ENCODE data around the gene SHCBP1. TPM values are rescaled to one million over a fixed set of nuclear protein-coding genes. Genes with fewer than 3 reads are reported as not detected.

SHCBP1 gene
- total and polyA plus RNA-seq, 2 of the 13 experiments (the other 11 are each of a cell fraction or from before 2014, with no cell fraction given) = 15.7 to 33.0 TPM

DNA sequence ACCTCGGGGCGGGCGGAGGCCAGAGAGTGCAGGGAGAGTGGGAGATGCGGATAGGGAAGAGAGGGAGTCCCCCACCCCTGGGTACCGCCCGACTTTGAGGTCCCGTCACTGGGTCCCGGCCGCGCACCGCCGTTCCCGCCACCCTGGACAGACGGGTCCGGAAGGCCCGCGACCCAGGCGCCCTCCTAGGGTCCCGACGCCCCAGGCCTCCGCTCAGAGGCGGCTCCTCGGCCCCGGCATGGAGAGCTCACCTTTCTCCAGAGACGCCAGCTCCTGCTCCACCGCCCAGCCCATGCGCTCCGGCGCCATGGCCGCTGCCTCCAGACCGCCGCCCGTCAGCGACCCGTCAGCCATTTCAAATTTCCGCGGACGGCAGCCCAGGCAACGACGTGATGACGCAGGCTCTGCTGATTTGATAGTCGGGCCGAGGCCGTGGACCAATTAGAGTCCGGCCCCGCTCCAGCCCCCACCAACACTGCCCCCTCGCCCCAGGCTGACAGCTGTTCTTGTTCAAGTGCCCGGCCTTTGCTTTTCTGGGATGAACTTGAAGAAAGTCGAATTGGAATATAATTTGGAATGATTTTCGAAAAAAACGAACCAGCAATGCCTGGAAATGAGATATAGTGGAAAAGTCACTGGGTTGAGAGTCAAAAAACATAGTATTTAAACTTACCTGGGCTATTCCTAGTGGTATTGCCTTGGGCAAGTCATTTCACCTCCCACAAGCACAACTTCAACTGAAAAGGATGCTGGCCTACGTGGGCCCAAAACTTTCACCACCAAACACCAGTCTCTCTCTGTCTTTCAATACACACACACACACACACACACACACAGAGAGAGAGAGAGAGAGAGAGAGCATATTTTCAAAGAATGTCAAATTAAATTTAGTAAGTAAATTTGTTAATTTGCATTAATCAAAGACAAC is at the start of gene SHCBP1 (continued):
- TF ChIP-seq, protein P1, sequence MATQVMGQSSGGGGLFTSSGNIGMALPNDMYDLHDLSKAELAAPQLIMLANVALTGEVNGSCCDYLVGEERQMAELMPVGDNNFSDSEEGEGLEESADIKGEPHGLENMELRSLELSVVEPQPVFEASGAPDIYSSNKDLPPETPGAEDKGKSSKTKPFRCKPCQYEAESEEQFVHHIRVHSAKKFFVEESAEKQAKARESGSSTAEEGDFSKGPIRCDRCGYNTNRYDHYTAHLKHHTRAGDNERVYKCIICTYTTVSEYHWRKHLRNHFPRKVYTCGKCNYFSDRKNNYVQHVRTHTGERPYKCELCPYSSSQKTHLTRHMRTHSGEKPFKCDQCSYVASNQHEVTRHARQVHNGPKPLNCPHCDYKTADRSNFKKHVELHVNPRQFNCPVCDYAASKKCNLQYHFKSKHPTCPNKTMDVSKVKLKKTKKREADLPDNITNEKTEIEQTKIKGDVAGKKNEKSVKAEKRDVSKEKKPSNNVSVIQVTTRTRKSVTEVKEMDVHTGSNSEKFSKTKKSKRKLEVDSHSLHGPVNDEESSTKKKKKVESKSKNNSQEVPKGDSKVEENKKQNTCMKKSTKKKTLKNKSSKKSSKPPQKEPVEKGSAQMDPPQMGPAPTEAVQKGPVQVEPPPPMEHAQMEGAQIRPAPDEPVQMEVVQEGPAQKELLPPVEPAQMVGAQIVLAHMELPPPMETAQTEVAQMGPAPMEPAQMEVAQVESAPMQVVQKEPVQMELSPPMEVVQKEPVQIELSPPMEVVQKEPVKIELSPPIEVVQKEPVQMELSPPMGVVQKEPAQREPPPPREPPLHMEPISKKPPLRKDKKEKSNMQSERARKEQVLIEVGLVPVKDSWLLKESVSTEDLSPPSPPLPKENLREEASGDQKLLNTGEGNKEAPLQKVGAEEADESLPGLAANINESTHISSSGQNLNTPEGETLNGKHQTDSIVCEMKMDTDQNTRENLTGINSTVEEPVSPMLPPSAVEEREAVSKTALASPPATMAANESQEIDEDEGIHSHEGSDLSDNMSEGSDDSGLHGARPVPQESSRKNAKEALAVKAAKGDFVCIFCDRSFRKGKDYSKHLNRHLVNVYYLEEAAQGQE (IDR thresholded peaks at IDR 0.05; ENCODE audit: borderline replicate concordance in 1 of 2, low read depth in 1 of 2, low read length in 2 of 2) = no peak
- TF ChIP-seq HNRNPLL (IDR thresholded peaks at IDR 0.05; ENCODE audit: low read depth, low read length, poor library complexity, severe bottlenecking) = peak; percentile 57
- TF ChIP-seq, protein P2, sequence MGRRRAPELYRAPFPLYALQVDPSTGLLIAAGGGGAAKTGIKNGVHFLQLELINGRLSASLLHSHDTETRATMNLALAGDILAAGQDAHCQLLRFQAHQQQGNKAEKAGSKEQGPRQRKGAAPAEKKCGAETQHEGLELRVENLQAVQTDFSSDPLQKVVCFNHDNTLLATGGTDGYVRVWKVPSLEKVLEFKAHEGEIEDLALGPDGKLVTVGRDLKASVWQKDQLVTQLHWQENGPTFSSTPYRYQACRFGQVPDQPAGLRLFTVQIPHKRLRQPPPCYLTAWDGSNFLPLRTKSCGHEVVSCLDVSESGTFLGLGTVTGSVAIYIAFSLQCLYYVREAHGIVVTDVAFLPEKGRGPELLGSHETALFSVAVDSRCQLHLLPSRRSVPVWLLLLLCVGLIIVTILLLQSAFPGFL (CRISPR knock-in tag; IDR thresholded peaks at IDR 0.05) = no peak
- TF ChIP-seq SMYD3 (CRISPR knock-in tag; IDR thresholded peaks at IDR 0.05) = peak; percentile 75; the same call in 1 of the 2 replicates
- no peak for TF ChIP-seq DPF2 (CRISPR knock-in tag; IDR thresholded peaks at IDR 0.05; ENCODE audit: borderline replicate concordance, low read depth)
- TF ChIP-seq ZNF589 (CRISPR knock-in tag; conservative IDR thresholded peaks at IDR 0.05) = peak; percentile 74; the same call in 1 of the 2 replicates
- peak; percentile 89 for TF ChIP-seq TAF1 (CRISPR knock-in tag; IDR thresholded peaks at IDR 0.05)
- TF ChIP-seq TARDBP (CRISPR knock-in tag; IDR thresholded peaks at IDR 0.05) = peak; percentile 86
- no peak for TF ChIP-seq ZNF558 (CRISPR knock-in tag; IDR thresholded peaks at IDR 0.05; ENCODE audit: borderline replicate concordance)
- TF ChIP-seq JUND (CRISPR knock-in tag; IDR thresholded peaks at IDR 0.05) = no peak
- TF ChIP-seq ZNF720 (CRISPR knock-in tag; IDR thresholded peaks at IDR 0.05) = no peak
- TF ChIP-seq ZNF724P (CRISPR knock-in tag; IDR thresholded peaks at IDR 0.05; ENCODE audit: borderline replicate concordance) = peak; percentile 83; the same call in 1 of the 2 replicates
- TF ChIP-seq ZNF30 (CRISPR knock-in tag; IDR thresholded peaks at IDR 0.05) = no peak
- TF ChIP-seq MAF1 (CRISPR knock-in tag; IDR thresholded peaks at IDR 0.05; ENCODE audit: borderline replicate concordance) = peak; percentile 78; the same call in 1 of the 2 replicates
- TF ChIP-seq MTERF4 (CRISPR knock-in tag; IDR thresholded peaks at IDR 0.05) = peak; percentile 62; the same call in 1 of the 2 replicates
- TF ChIP-seq MAFF (IDR thresholded peaks at IDR 0.05; ENCODE audit: low read depth, low read length) = no peak
- TF ChIP-seq RELA (CRISPR knock-in tag; IDR thresholded peaks at IDR 0.05) = no peak
- TF ChIP-seq ZNF17 (CRISPR knock-in tag; IDR thresholded peaks at IDR 0.05) = no peak
- peak; percentile 81 for TF ChIP-seq ZNF350 (CRISPR knock-in tag; IDR thresholded peaks at IDR 0.05; ENCODE audit: borderline replicate concordance, low read depth)
- TF ChIP-seq MIXL1 (CRISPR knock-in tag; IDR thresholded peaks at IDR 0.05) = no peak
- TF ChIP-seq ATAD3A (CRISPR knock-in tag; IDR thresholded peaks at IDR 0.05) = no peak
- no peak for TF ChIP-seq ZC3H4 (CRISPR knock-in tag; IDR thresholded peaks at IDR 0.05; ENCODE audit: borderline replicate concordance)
- no peak for TF ChIP-seq ZNF496 (CRISPR knock-in tag; IDR thresholded peaks at IDR 0.05; ENCODE audit: insufficient replicate concordance)

Data from HepG2 (cell line).